CD4-positive, alpha-beta T cell treated with Interleukin-10 for 1 hour (primary cell): Measurements from ENCODE around the gene P2RX6.

Experiments
- DNase-seq: peaks from one replicate; pipeline ENCODE4 v3.0.0-alpha.2; 2020

Gene P2RX6

GRCh38 chr22:21015466-21016006 lies 571 bp downstream of the P2RX6 start:
- no peak for DNase-seq

GRCh38 chr22:21016644-21017420 lies 1.9 kb downstream of the P2RX6 start:
- no peak for DNase-seq

DNA sequence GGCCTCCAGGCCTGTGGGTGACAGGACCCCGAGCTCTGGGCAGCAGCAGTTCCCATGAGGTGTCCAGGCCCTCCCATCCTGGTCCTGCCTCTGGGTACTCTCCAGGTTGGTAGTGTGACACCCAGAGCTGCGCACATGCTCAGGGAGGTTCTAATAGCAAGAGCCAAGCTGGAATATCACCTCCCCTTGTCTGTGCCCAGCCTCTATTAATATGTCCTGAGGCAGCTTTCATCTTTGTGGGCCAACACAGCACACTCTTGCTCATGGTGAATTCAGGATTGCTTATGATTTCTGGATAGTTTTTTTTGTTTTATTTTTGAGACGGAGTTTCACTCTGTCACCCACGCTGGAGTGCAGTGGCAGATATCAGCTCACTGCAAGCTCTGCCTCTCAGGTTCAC lies 3.3 kb downstream of the P2RX6 start:
- DNase-seq: no peak

DNA sequence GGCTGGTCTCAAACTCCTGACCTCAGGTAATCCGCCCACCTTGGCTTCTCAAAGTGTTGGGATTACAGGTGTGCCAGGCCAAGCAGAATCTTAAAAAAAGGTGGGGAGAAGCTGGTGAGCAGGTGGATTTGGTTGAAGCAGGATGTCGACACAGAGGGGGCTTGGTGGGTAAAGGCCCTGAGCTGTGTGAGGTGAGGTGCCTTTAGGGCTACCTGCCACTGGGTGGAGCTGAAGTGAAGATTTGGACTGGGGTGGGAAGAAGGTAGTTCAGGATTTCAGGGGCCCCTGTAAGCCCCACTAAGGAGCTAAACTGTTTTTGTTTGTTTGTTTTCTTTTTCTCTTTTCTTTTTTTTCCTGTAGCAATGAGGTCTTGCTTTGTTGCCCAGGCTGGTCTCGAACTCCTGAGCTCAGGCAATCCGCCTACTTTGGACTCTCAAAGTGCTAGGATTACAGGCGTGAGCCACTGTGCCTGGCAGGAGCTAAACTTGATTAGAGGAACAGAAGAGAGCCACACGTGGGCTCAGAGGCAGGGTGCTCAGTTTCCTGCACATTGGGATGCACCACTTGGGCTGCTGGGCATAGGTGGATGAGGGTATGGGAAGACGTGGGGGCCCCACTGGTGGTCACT lies 6.0 kb downstream of the P2RX6 start:
- DNase-seq: no peak

DNA sequence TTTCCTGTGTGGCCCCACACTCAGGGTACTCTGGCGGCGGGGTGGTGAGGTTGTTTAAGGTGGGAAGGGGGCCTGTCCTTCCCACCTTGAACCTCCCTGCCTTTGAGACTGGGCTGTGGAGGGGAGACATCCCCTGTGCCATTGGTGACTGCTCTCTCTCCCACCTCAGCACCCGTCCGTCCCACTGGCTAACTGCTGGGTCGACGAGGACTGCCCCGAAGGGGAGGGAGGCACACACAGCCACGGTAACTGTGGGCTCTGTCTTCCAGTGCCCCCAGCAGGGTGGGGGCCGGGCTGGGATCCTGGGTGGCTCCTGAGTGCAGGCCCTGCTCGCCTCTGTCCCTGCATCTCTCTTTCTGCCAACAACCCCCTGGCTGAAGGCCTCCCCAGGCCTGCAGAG lies 7.5 kb downstream of the P2RX6 start:
- no peak for DNase-seq

GRCh38 chr22:21022955-21023614 lies 8.1 kb downstream of the P2RX6 start:
- no peak for DNase-seq

- DNase-seq: no peak
These were observed 10.3 kb downstream of the P2RX6 start for GRCh38 chr22:21025266-21025665.

DNA sequence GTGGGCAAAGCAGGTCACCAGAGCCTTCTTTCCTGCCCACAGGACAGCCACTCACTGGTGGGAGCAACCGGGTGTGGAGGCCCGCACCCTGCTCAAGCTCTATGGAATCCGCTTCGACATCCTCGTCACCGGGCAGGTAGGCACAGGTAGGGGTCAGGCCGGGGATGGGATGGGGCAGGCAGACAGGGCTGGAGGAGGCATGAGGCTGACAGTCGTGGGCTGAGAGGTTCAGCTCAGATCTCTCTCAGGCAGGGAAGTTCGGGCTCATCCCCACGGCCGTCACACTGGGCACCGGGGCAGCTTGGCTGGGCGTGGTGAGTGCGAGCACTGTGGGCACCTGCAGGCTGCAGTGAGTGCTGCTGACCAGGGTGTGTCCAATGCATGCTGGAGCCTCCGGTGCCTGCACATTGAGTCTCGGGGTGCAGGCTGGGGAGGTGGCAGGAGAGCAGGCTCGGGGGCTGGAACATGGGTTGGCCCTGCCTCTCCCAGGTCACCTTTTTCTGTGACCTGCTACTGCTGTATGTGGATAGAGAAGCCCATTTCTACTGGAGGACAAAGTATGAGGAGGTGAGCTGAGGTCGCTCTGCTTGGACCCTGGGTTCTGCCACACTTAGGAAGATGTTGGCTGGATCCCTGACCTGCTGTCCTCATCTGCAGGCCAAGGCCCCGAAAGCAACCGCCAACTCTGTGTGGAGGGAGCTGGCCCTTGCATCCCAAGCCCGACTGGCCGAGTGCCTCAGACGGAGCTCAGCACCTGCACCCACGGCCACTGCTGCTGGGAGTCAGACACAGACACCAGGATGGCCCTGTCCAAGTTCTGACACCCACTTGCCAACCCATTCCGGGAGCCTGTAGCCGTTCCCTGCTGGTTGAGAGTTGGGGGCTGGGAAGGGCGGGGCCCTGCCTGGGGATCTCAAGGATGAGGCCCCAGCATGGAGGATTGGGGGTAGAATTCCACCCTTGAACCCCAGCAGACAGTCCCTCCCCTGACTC lies 11.1 kb downstream of the P2RX6 start:
- DNase-seq: no peak

GRCh38 chr22:21026783-21027692 lies 12.1 kb downstream of the P2RX6 start:
- no peak for DNase-seq

DNA sequence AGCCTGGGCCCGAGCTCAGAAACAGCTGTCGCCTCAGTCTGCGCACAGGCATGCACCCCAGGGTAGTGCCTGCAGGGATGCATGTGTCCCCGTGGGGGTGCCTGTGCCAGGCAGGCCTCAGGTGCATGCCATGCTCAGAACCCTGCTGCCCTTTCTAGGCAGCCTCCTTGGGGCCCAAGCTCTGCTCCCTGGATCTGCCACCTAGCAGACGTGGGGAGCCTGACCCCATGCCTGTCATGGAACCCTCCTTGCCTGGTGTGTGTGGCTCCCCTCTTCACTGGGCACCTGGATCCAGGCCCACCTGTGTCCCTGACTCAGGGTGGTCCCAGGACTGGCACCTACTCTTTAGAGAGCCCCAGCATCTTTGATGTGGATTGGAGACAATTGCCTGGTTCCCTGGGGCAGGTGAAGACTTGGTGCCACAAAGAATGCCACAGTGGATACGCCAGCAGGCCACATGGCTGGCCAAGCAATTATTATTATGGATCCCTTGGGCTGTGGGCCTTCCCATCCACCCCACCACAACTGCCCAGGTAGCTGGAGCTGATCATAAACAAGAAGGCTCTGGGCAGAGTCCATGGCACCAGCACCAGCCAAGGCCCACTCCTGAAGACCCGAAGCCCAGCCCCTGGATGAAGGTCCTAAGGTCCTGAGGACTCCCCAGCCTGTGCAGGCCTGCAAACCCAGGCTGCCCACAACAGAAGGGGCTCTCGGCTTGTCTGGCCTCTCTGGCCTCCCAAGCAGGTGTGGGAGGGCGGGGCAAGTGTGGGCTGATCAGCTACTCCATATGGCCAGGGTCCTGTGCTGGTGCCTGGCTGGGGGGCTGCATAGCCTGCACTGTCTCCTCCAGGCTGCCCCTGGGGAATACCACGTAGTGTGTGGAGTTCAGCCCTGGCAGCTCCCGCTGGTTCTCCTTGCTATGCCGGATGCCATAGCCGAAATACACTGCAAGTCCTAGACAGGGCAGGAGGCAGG lies 13.6 kb downstream of the P2RX6 start:
- DNase-seq: no peak

DNA sequence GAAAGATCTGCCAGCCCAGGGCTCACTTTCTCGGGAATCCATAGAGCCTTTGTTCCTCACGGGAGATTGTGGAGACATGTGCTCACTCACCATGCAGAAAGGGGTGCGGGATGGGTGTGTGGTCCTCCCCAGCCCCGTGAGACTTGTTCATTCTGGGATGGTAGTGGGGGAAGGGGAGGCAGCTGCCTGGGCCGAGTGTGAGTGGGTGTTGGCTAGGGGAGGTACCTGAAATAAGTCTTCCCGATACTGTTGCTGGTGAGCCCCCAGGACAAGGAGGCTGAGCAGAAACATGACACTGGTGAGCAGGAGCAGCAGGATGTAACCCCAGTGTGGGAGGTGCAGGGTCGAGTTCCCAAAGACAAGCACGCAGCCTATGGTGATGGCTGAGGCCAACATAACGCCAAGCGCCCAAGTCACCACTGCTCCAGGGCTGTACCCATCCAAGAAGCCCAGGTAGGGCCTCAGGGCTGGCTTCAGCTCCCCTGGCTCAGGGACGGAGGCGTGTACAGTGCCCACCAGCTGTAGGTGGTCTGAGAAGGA lies 14.6 kb downstream of the P2RX6 start:
- DNase-seq: no peak

DNA sequence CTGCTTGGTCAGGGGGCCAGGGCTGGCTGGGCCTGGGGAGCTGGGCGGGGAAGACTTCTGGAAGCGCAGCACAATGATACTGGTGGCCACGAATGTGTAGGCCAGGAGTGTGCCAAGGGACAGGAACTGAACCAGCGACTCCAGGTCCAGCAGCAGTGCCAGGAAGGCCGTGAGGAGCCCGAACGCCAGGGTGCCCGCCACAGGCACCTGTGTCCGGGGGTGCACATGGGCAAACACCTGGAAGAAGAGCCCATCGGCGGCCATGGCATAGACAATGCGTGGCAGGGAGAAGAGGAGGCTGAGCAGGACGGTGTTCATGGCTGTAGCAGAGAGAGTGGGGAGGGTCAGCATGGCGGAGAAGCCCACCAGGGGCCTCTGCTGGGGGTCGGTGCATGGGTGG lies 15.1 kb downstream of the P2RX6 start:
- no peak for DNase-seq

- DNase-seq: no peak
These were observed 15.9 kb downstream of the P2RX6 start for GRCh38 chr22:21030621-21031544.

DNA sequence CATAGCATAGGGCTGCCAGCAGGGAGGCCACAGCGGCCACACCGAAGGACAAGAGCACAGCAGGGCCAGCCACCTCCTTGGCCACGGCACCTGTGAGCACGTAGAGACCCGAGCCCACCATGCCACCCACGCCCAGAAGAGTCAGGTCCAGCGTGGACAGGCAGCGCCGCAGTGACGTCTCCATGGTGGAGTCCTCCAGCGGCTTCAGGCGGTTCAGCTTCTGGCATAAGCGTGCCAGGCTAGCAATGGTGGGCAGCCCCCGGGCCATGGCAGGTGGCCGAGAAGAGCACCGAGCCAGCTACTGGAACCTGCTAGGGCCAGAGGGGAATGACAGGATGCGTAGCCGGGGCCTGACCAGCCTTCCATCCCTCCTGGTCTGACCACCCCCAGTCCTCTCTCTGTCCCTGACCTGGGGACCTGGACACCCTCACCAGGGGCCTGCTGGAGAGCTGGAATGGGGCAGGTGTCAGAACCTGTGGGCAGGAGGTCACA lies 16.6 kb downstream of the P2RX6 start:
- no peak for DNase-seq

GRCh38 chr22:21032037-21032867 lies 17.3 kb downstream of the P2RX6 start, which contains the start of gene SLC7A4:
Gene SLC7A4 (minus strand): TSS chr22:21032561. CDS start chr22:21031812, 749 bp downstream.
- no peak for DNase-seq

- DNase-seq: no peak
These were observed 18.1 kb downstream of the P2RX6 start for GRCh38 chr22:21032868-21033688.

GRCh38 chr22:21033895-21034294 lies 18.9 kb downstream of the P2RX6 start:
- DNase-seq: no peak
